GM12865 (cell line): ENCODE results near the gene PRR20G.

Source experiments
- DNase-seq: peaks from one replicate; pipeline ENCODE4 v3.0.0; 2010; ENCODE audit warnings: low read depth
- H3K4me3 ChIP-seq: 2 replicates; pipeline ENCODE4 v1.5.1; 2011; ENCODE audit warnings: mild to moderate bottlenecking, low read depth, low read length, control low read depth
- CTCF ChIP-seq: IDR thresholded peaks from 2 replicates; pipeline ENCODE4 v1.5.1; 2011; ENCODE audit warnings: low read length, control low read depth, low read depth, inconsistent platforms; ENCODE audit not compliant: insufficient read depth; ENCODE audit errors: missing control alignments

Gene PRR20G

GRCh38 chr3:127325629-127325961 is 37.7 kb upstream of the PRR20G start:
- H3K4me3 ChIP-seq, result no peak overlapping the region
- DNase-seq, result no peak

GRCh38 chr3:127324913-127325628 is 37.2 kb upstream of the PRR20G start:
- no peak for DNase-seq
- no peak overlapping the region for H3K4me3 ChIP-seq
- TF ChIP-seq CTCF, result no peak

More at GRCh38 chr3:127325629-127325961, 37.7 kb upstream of the PRR20G start:
- TF ChIP-seq CTCF, result no peak

- DNase-seq, result no peak
- TF ChIP-seq CTCF, result no peak
- no peak overlapping the region for H3K4me3 ChIP-seq
These were observed 36.2 kb upstream of the PRR20G start for GRCh38 chr3:127324076-127324475.

GRCh38 chr3:127323581-127323980 is 35.7 kb upstream of the PRR20G start:
- no peak for DNase-seq
- H3K4me3 ChIP-seq, result no peak overlapping the region
- no peak for TF ChIP-seq CTCF

GRCh38 chr3:127321371-127321770 is 33.5 kb upstream of the PRR20G start:
- no peak overlapping the region for H3K4me3 ChIP-seq
- no peak for DNase-seq
- no peak for TF ChIP-seq CTCF

- no peak for DNase-seq
- no peak overlapping the region for H3K4me3 ChIP-seq
- TF ChIP-seq CTCF, result no peak
These were observed 32.8 kb upstream of the PRR20G start for GRCh38 chr3:127320529-127321121.

GRCh38 chr3:127316685-127317084 is 28.8 kb upstream of the PRR20G start:
- no peak for TF ChIP-seq CTCF
- H3K4me3 ChIP-seq, result no peak overlapping the region
- no peak for DNase-seq
